ENCODE results near the gene OR6K3. TPM values are rescaled to one million over a fixed set of nuclear protein-coding genes. Genes with fewer than 3 reads are reported as not detected.

Gene OR6K3
- total RNA-seq, 2 donors from 2014 or later: not detected

- H3K9me3 ChIP-seq: no peaks in the 10 kb centered on the region
- no peak for DNase-seq (ENCODE audit: low spot score)
- H3K4me3 ChIP-seq: no peak overlapping the region
- no peaks in the 10 kb centered on the region for H3K27me3 ChIP-seq (replicated peaks; ENCODE audit: insufficient read depth)
- TF ChIP-seq POLR2A (IDR thresholded peaks at IDR 0.05) (no peak), POLR2AphosphoS5 (IDR thresholded peaks at IDR 0.05) (no peak)
- TF ChIP-seq, protein P1, sequence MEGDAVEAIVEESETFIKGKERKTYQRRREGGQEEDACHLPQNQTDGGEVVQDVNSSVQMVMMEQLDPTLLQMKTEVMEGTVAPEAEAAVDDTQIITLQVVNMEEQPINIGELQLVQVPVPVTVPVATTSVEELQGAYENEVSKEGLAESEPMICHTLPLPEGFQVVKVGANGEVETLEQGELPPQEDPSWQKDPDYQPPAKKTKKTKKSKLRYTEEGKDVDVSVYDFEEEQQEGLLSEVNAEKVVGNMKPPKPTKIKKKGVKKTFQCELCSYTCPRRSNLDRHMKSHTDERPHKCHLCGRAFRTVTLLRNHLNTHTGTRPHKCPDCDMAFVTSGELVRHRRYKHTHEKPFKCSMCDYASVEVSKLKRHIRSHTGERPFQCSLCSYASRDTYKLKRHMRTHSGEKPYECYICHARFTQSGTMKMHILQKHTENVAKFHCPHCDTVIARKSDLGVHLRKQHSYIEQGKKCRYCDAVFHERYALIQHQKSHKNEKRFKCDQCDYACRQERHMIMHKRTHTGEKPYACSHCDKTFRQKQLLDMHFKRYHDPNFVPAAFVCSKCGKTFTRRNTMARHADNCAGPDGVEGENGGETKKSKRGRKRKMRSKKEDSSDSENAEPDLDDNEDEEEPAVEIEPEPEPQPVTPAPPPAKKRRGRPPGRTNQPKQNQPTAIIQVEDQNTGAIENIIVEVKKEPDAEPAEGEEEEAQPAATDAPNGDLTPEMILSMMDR (IDR thresholded peaks at IDR 0.05): no peak
- H3K36me3 ChIP-seq: no peaks in the 10 kb centered on the region
- H3K4me1 ChIP-seq (replicated peaks): no peaks in the 10 kb centered on the region
- intact Hi-C loops (cut with DNase I): no loop called here
- no peak overlapping the region for H3K27ac ChIP-seq
- WGBS: 82% methylated on average over 4 of the region's 4 CpGs
Measured at GRCh38 chr1:158731707-158732106, 11.2 kb upstream of the OR6K3 start.

DNA sequence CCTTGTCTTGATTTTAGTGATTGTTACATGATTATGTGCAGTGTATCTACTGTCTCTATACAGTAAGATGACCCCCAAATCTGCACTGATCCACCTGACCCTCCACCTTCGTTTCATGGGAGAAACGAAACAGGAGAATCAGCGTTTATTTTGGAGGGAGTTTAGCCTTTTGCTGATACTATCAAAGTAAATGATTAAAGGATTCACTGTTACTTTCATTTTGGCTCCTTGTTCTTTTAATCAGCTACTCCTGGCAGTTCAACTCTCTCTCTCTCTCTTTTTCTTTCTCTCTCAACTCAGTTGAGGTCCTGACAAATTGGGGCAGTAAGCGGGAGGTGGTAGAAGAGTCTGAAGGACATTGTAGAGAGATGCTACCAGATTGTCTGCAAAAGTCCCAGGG, 9.9 kb upstream of the OR6K3 start:
- Histone ChIP-seq H3K9me3 (no peaks in the 10 kb centered on the region), H3K36me3 (no peaks in the 10 kb centered on the region), H3K4me1 (replicated peaks) (no peaks in the 10 kb centered on the region), H3K27ac (no peak overlapping the region), H3K4me3 (no peak overlapping the region), H3K27me3 (replicated peaks; ENCODE audit: insufficient read depth) (no peaks in the 10 kb centered on the region)
- intact Hi-C loops (cut with DNase I): no loop called here
- DNase-seq (ENCODE audit: low spot score): no peak
- 31% methylated on average over 4 of the region's 4 CpGs for WGBS
- TF ChIP-seq POLR2A (IDR thresholded peaks at IDR 0.05): no peak
- TF ChIP-seq POLR2AphosphoS5 (IDR thresholded peaks at IDR 0.05): no peak
- TF ChIP-seq, protein P1 (IDR thresholded peaks at IDR 0.05): no peak

DNA sequence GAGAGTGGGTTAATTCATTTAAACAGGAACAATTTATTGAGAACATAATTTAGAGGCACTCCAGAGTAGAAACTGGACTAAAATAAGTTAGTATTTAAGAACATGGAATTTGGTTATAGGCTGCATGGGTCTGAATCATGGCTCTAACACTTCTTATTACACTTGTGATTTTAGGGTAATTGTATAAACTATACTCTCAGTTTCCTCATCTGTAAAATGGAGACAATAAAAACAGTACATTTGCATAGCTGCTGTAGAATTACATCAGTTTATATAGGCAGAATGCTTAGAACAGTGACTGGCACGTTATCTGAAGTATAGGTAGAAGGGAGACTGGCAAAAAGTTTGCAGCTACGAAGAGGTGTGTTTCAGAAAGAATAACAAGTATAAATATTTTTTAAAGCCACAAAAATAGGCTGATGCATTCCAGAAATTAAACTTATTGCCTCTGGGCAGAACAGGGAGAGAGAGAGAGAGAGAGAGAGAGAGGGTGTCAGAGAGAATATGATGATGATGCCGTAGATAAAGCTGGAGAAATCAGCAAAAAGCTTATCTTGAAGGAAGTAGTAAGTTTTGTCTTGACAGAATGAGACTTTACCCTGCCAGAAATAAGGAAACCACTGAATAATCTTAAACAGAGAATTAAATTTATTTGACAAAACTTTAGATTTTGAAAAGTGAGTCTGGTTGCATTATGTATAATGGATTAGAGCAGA, 8.1 kb upstream of the OR6K3 start:
- WGBS: 58% methylated on average over 3 of the region's 3 CpGs
- Histone ChIP-seq H3K4me3 (no peak overlapping the region), H3K27ac (no peak overlapping the region), H3K9me3 (no peaks in the 10 kb centered on the region), H3K27me3 (replicated peaks; ENCODE audit: insufficient read depth) (no peaks in the 10 kb centered on the region), H3K4me1 (replicated peaks) (no peaks in the 10 kb centered on the region), H3K36me3 (no peaks in the 10 kb centered on the region)
- DNase-seq (ENCODE audit: low spot score): no peak
- no peak for TF ChIP-seq POLR2AphosphoS5 (IDR thresholded peaks at IDR 0.05)
- TF ChIP-seq, protein P1 (IDR thresholded peaks at IDR 0.05): no peak
- TF ChIP-seq POLR2A (IDR thresholded peaks at IDR 0.05): no peak
- intact Hi-C loops (cut with DNase I): no loop called here

GRCh38 chr1:158724442-158724841, 3.9 kb upstream of the OR6K3 start:
- DNase-seq (ENCODE audit: low spot score): no peak
- Histone ChIP-seq H3K27me3 (replicated peaks; ENCODE audit: insufficient read depth) (no peaks in the 10 kb centered on the region), H3K4me3 (no peak overlapping the region), H3K9me3 (no peaks in the 10 kb centered on the region), H3K27ac (no peak overlapping the region), H3K4me1 (replicated peaks) (no peaks in the 10 kb centered on the region), H3K36me3 (no peaks in the 10 kb centered on the region)
- 93% methylated on average over 5 of the region's 5 CpGs for WGBS
- intact Hi-C loops (cut with DNase I): no loop called here
- TF ChIP-seq POLR2A (IDR thresholded peaks at IDR 0.05): no peak
- TF ChIP-seq, protein P1 (IDR thresholded peaks at IDR 0.05): no peak
- TF ChIP-seq POLR2AphosphoS5 (IDR thresholded peaks at IDR 0.05): no peak

DNA sequence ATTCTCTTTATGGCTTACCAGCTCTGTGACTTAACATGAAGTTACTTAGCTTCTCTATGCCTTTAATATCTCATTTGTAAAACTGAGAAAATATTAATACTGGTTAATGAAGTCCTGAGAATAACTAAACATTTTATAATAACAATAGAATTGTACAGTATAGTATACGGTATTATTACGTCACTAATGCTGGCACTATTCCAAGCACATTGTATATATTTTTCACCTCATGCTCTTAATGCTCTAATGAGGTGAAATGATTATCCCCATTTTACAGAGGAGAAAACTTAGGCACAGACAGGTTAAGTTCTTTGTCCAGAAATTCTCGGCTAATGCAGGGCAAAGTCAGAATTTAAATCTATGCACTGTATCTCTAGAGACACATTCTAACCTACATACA, 856 bp downstream of the OR6K3 start:
- TF ChIP-seq POLR2AphosphoS5 (IDR thresholded peaks at IDR 0.05): no peak
- intact Hi-C loops (cut with DNase I): no loop called here

More for the DNA sequence above, 856 bp downstream of the OR6K3 start:
- WGBS: 68% methylated on average over 3 of the region's 3 CpGs
- H3K9me3 ChIP-seq: no peaks in the 10 kb centered on the region
- H3K27ac ChIP-seq: no peak overlapping the region
- H3K4me3 ChIP-seq: no peak overlapping the region
- no peaks in the 10 kb centered on the region for H3K36me3 ChIP-seq
- no peak for DNase-seq (ENCODE audit: low spot score)
- H3K27me3 ChIP-seq (replicated peaks; ENCODE audit: insufficient read depth): no peaks in the 10 kb centered on the region
- no peaks in the 10 kb centered on the region for H3K4me1 ChIP-seq (replicated peaks)
